Bronchial smooth muscle cell (primary cell): Measurements from ENCODE around the gene MGAT4D. TPM values are rescaled to one million over a fixed set of nuclear protein-coding genes. Genes with fewer than 3 reads are reported as not detected.

Experiments used
- total RNA-seq: library from RNA; depleted of rRNA; stranded (reverse); fragments of >200 nt; gene quantifications from 2 replicates; pipeline ENCODE4 v1.2.1, GENCODE V29; 2014

MGAT4D gene
- total RNA-seq: not detected in 2 replicates

DNA sequence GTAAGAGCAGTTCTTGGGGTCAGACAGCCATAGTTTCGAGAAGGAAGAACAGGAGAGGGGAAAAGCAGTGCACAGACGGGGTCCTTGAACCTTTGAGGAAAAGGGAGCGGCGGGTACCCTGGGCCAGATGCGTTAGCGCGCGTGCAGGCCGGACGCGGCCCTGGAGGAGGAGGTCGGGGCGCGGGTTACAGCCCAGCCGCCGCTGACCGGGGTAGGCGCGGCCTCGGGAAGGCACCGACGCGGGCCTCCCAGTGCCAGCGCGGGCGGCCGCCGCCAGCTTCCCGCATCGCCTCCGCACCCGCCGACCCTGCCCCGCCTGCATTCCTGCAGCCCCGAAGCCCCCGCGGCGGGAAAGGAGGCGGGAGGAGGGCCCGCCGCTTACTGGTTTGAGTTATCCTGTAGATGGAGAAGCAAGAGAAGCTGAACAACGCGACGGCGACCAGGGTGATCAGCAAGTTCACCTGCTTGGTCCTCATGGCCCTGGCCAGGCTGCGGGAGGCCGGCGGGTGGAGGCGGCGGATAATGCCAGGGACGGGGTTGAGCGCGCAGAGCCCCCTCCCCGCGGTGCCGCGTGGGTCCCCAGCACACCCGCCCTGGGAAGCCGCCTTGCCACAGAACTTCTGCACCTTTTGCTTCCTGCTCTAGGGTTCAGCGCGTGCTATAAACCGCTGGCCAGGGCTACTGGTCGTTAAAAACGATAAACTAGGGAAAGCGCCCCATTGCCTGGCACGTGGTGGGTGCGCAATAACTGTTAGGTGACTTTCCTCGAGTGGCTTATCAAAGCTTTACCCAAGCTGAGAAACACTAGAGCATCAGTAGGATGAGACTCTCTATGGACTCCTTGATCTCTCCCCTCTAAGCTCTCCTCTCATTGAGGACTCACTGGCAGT is at the start of gene MGAT4D:
MGAT4D (minus strand) TSS at position 547 of the 890 bp plus-strand sequence; CDS start at position 476, 71 bp downstream.

GRCh38 chr4:140523857-140524742 is 26.0 kb upstream of the MGAT4D start, which contains the start of gene ELMOD2:
TSS of gene ELMOD2 (plus strand) at chr4:140524168. CDS start at chr4:140525429, 1,261 bp downstream.

DNA sequence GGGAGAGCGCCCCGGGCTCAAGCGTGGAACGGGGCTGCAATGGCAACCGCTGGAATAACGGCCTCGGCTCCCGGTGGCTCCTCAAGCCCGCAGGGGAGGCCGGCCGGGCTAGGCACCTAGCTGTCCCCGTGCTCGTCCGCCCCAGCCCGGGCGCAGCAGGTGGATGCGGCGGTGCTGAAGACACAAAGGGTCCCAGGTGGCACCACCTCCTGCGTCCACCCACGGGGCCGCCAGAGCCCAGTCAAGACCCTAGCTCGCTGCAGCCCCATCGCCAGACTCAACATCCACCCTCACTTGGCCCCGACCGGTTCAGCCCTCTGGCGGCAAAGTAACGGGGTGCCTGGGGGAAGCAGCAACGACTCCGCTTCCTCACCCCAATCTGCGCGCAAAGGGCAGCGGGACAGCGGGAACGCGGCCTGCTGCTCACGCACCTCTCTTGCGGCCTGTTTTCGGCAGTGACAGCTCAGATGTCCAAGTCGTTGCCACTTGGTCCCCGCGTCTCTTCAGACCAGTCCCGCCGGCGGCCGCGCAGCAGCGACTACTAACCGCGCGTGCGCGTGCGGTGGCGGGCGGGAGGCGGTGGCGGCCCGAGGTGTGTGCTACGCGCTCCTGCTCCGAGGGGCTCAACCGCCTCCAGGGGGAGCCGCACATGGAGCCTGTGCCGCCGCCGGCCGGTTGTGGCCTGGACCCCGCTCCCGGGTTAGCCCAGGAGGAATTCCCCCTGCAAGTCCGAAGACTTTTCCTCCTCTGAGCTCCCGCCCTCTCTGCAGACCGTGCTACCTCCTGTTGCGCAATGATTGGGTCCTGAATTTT is 70.8 kb downstream of the MGAT4D start, which contains the start of gene CLGN:
CLGN (minus strand) TSS at position 543 of the 813 bp plus-strand sequence. CDS start 14,570 bp downstream, outside the sequence.

Other genes with a start within 250 kb of the MGAT4D start
- 16.8 and 44.4 TPM in 2 replicates for gene SCOC, start 124.6 kb downstream of the MGAT4D start, total RNA-seq
- gene CLGN, start 70.6 kb downstream of the MGAT4D start, total RNA-seq: 0.26 and 17.3 TPM in 2 replicates
- gene ELMOD2, start 25.9 kb upstream of the MGAT4D start, total RNA-seq: 12.7 and 22.5 TPM in 2 replicates
- not detected in 2 replicates for gene UCP1, start 70.7 kb upstream of the MGAT4D start, total RNA-seq